A549 (cell line): ENCODE data around the gene GTF3C1. TPM values are rescaled to one million over a fixed set of nuclear protein-coding genes. Genes with fewer than 3 reads are reported as not detected.

ENCODE experiments used
- ATAC-seq, 2 experiments: fragments of 200-7000 bp in 1 of 2; fragments of >200 bp in 1 of 2; cut with Nextera tagmentation in 1 of 2; cut with Tn5 transposase in 1 of 2; 3 replicates each; pipeline versions ENCODE4 v1.8.0 to v1.9.1; 2018 to 2020; ENCODE audit warnings: mild to moderate bottlenecking in 1 of 2, moderate library complexity in 1 of 2
- CTCF ChIA-PET: fragments of 300-600 bp; sonication (Branson Sonifier 250); formaldehyde crosslinking; extraction: SDS; loops from one replicate; lab custom pipeline; 2021; ENCODE audit warnings: antibody characterized with exemption, inconsistent platforms; lab: Yijun Ruan, JAX
- POLR2A ChIA-PET: fragments of 350-600 bp; formaldehyde crosslinking; extraction: SDS; loops from one replicate; lab custom pipeline; 2021; ENCODE audit warnings: antibody characterized with exemption, inconsistent platforms; lab: Yijun Ruan, JAX
- DNase-seq, 2 experiments: peaks; one replicate each; pipeline versions ENCODE4 v3.0.0 to v3.0.0-alpha.2; 2011 to 2016; ENCODE audit warnings: low read depth in 1 of 2, low spot score in 1 of 2
- FAIRE-seq: peaks from 2 replicates; lab custom pipeline; 2011; peaks lifted over from hg19 to GRCh38; lab: Jason Lieb, UNC
- H3K27ac ChIP-seq, 2 experiments: fragments of >200 bp; sonication (Bioruptor Twin); formaldehyde crosslinking; 3 replicates each; pipeline ENCODE4 v1.5.1; 2016 to 2017
- H3K4me1 ChIP-seq: fragments of >200 bp; sonication (Bioruptor Twin); formaldehyde crosslinking; 3 replicates; pipeline ENCODE4 v1.6.1; 2016
- H3K4me2 ChIP-seq: fragments of >200 bp; sonication (Bioruptor Twin); formaldehyde crosslinking; 3 replicates; pipeline ENCODE4 v1.6.1; 2016
- H3K4me3 ChIP-seq: fragments of >200 bp; sonication (Bioruptor Twin); formaldehyde crosslinking; 3 replicates; pipeline ENCODE4 v1.5.1; 2016
- H3K9me3 ChIP-seq: fragments of >200 bp; sonication (Bioruptor Twin); formaldehyde crosslinking; 3 replicates; pipeline ENCODE4 v1.6.1; 2016
- BCL3 ChIP-seq: fragments of >200 bp; sonication (Bioruptor Twin); formaldehyde crosslinking; IDR thresholded peaks from 3 replicates; pipeline ENCODE4 v1.6.1; 2016
- CBX2 ChIP-seq: fragments of 200-600 bp; sonication (generic); IDR thresholded peaks from 2 replicates; pipeline ENCODE4 v1.6.1; 2016; ENCODE audit warnings: low read depth, mild to moderate bottlenecking, borderline replicate concordance
- E2F6 ChIP-seq: IDR thresholded peaks from 2 replicates; pipeline ENCODE4 v1.6.1; 2012; ENCODE audit warnings: low read depth, borderline replicate concordance
- ESRRA ChIP-seq: fragments of 150-350 bp; IDR thresholded peaks from 2 replicates; pipeline ENCODE4 v1.6.1; 2014; ENCODE audit warnings: mild to moderate bottlenecking, low read length, borderline replicate concordance
- FOXS1 ChIP-seq: fragments of 250-450 bp; sonication (Bioruptor Pico); IDR thresholded peaks from 2 replicates; pipeline ENCODE4 v1.5.0; 2020; ENCODE audit warnings: mild to moderate bottlenecking, moderate library complexity
- HDAC2 ChIP-seq: fragments of 200-600 bp; sonication (generic); IDR thresholded peaks from 2 replicates; pipeline ENCODE4 v1.6.1; 2016
- HOXA7 ChIP-seq: fragments of 250-450 bp; sonication (Bioruptor Pico); IDR thresholded peaks from 2 replicates; pipeline ENCODE4 v1.5.0; 2020; ENCODE audit warnings: mild to moderate bottlenecking, moderate library complexity
- HOXB13 ChIP-seq: fragments of 250-450 bp; sonication (Bioruptor Pico); IDR thresholded peaks from 2 replicates; pipeline ENCODE4 v1.5.0; 2020; ENCODE audit warnings: low read depth, mild to moderate bottlenecking, moderate library complexity
- KDM1A ChIP-seq: fragments of 200-600 bp; sonication (generic); IDR thresholded peaks from 2 replicates; pipeline ENCODE4 v1.6.1; 2016; ENCODE audit warnings: low read depth, mild to moderate bottlenecking
- MAX ChIP-seq: IDR thresholded peaks from 2 replicates; pipeline ENCODE4 v1.6.1; 2012
- NFE2L2 ChIP-seq: fragments of 150-350 bp; conservative IDR thresholded peaks from 2 replicates; pipeline ENCODE4 v1.6.1; 2014; ENCODE audit warnings: low read length
- POLR2A ChIP-seq: IDR thresholded peaks from 2 replicates; pipeline ENCODE4 v1.6.1; 2012; ENCODE audit warnings: mild to moderate bottlenecking, low read length
- RARB ChIP-seq: fragments of 250-450 bp; sonication (Bioruptor Pico); IDR thresholded peaks from 2 replicates; pipeline ENCODE4 v1.8.0; 2021; ENCODE audit warnings: mild to moderate bottlenecking, moderate library complexity
- RCOR1 ChIP-seq: fragments of 150-350 bp; IDR thresholded peaks from 2 replicates; pipeline ENCODE4 v1.6.1; 2014; ENCODE audit warnings: antibody characterized with exemption, low read length, low read depth
- SMC3 ChIP-seq: fragments of >200 bp; sonication (Bioruptor Twin); formaldehyde crosslinking; IDR thresholded peaks from 3 replicates; pipeline ENCODE4 v1.6.1; 2018; ENCODE audit warnings: inconsistent platforms
- ZFP36 ChIP-seq: fragments of 450-650 bp; IDR thresholded peaks from 2 replicates; pipeline ENCODE4 v1.6.1; 2014; ENCODE audit warnings: borderline replicate concordance; ENCODE audit not compliant: partially characterized antibody
- WGBS: methylation state at CpG from one replicate; pipeline ENCODE4 v1.1.6; 2017; ENCODE audit errors: missing lambda C conversion rate; 5-methylcytosine and 5-hydroxymethylcytosine counted together
- polyA plus RNA-seq, 4 experiments: library from polyadenylated mRNA; depleted of rRNA in 3 of 4; stranded (reverse); fragments of >200 nt; fragmentation: RNase III in 1 of 4; extraction: RNeasy Plus Mini Kit Qiagen cat#74134 plus additional on column Dnase treatment in 1 of 4; gene quantifications; 2 replicates in 3 of 4; 3 replicates in 1 of 4; pipeline ENCODE4 v1.2.3, GENCODE V29; 2011 to 2017
- TF ChIP-seq, protein P1 (sequence below): fragments of 200-600 bp; sonication (generic); IDR thresholded peaks from 2 replicates; pipeline ENCODE4 v1.6.1; 2016; ENCODE audit warnings: antibody characterized with exemption, mild to moderate bottlenecking, moderate library complexity
- TF ChIP-seq, protein P2 (sequence below): fragments of 250-450 bp; sonication (Bioruptor Pico); IDR thresholded peaks from 2 replicates; pipeline ENCODE4 v1.5.0; 2021; ENCODE audit warnings: mild to moderate bottlenecking, moderate library complexity, borderline replicate concordance
- TF ChIP-seq, protein P3 (sequence below): fragments of 150-350 bp; IDR thresholded peaks from 2 replicates; pipeline ENCODE4 v1.6.1; 2014; ENCODE audit warnings: low read depth, mild to moderate bottlenecking, low read length
- TF ChIP-seq, protein P4 (sequence below): IDR thresholded peaks from 2 replicates; pipeline ENCODE4 v1.6.1; 2012

The GTF3C1 gene
- polyA plus RNA-seq, 2 of the 4 experiments (the other 2 are of a cell fraction) = 41.6 to 54.2 TPM

DNA sequence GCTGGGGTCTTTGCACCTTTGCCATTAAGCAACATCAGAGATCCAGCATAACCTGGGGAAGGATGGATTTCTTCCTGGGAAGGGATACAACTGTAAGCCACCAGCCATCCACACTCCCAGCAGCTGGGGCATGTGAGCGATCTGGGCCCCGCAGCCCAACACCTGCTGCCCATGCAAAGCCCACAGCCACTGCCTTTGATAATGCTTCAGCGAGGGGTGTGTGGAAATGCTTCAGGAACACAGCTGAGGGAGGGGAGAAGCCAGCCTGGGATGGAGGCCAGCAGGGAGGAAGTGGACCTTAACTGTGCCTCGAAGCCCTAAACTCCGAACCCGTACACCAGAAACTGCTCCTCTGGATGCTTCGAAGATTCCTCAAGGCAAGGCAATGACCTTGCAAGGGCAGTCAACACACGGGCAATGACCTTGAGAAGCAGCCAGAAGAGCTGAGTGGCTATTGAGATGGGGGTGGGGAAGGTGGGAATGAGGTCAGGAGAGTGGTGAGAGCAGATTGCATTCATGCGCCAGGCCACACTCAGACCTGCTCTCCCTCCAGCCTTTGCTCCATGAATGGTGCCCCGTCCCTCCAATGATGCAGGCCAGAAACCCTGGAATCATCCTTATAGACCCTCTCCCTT lies 49.3 kb upstream of the GTF3C1 start:
- CTCF ChIA-PET = no interaction called here
- no peak for ATAC-seq
- no peaks in the 10 kb centered on the region for H3K4me1 ChIP-seq
- FAIRE-seq = no peak
- H3K4me3 ChIP-seq = no peak overlapping the region
- no peak for DNase-seq
- no peak overlapping the region for H3K27ac ChIP-seq
- no peak overlapping the region for H3K4me2 ChIP-seq
- WGBS = 95% methylated on average over 8 of the region's 10 CpGs
- H3K9me3 ChIP-seq = no peaks in the 10 kb centered on the region
- no peak for TF ChIP-seq MAX
- TF ChIP-seq NFE2L2 = no peak
- no peak for TF ChIP-seq KDM1A
- no peak for TF ChIP-seq RCOR1
- TF ChIP-seq HOXA7 (CRISPR knock-in tag) = no peak
- TF ChIP-seq, protein P1, sequence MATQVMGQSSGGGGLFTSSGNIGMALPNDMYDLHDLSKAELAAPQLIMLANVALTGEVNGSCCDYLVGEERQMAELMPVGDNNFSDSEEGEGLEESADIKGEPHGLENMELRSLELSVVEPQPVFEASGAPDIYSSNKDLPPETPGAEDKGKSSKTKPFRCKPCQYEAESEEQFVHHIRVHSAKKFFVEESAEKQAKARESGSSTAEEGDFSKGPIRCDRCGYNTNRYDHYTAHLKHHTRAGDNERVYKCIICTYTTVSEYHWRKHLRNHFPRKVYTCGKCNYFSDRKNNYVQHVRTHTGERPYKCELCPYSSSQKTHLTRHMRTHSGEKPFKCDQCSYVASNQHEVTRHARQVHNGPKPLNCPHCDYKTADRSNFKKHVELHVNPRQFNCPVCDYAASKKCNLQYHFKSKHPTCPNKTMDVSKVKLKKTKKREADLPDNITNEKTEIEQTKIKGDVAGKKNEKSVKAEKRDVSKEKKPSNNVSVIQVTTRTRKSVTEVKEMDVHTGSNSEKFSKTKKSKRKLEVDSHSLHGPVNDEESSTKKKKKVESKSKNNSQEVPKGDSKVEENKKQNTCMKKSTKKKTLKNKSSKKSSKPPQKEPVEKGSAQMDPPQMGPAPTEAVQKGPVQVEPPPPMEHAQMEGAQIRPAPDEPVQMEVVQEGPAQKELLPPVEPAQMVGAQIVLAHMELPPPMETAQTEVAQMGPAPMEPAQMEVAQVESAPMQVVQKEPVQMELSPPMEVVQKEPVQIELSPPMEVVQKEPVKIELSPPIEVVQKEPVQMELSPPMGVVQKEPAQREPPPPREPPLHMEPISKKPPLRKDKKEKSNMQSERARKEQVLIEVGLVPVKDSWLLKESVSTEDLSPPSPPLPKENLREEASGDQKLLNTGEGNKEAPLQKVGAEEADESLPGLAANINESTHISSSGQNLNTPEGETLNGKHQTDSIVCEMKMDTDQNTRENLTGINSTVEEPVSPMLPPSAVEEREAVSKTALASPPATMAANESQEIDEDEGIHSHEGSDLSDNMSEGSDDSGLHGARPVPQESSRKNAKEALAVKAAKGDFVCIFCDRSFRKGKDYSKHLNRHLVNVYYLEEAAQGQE = no peak
- TF ChIP-seq RARB (CRISPR knock-in tag) = no peak
- no peak for TF ChIP-seq POLR2A
- no peak for TF ChIP-seq HOXB13 (CRISPR knock-in tag)
- TF ChIP-seq, protein P2, sequence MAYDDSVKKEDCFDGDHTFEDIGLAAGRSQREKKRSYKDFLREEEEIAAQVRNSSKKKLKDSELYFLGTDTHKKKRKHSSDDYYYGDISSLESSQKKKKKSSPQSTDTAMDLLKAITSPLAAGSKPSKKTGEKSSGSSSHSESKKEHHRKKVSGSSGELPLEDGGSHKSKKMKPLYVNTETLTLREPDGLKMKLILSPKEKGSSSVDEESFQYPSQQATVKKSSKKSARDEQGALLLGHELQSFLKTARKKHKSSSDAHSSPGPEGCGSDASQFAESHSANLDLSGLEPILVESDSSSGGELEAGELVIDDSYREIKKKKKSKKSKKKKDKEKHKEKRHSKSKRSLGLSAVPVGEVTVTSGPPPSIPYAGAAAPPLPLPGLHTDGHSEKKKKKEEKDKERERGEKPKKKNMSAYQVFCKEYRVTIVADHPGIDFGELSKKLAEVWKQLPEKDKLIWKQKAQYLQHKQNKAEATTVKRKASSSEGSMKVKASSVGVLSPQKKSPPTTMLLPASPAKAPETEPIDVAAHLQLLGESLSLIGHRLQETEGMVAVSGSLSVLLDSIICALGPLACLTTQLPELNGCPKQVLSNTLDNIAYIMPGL = no peak
- TF ChIP-seq SMC3 = no peak
- TF ChIP-seq E2F6 = no peak
- no peak for TF ChIP-seq CBX2
- no peak for TF ChIP-seq FOXS1
- TF ChIP-seq, protein P3, sequence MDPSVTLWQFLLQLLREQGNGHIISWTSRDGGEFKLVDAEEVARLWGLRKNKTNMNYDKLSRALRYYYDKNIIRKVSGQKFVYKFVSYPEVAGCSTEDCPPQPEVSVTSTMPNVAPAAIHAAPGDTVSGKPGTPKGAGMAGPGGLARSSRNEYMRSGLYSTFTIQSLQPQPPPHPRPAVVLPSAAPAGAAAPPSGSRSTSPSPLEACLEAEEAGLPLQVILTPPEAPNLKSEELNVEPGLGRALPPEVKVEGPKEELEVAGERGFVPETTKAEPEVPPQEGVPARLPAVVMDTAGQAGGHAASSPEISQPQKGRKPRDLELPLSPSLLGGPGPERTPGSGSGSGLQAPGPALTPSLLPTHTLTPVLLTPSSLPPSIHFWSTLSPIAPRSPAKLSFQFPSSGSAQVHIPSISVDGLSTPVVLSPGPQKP = no peak
- no peak for TF ChIP-seq ZFP36
- TF ChIP-seq, protein P4, sequence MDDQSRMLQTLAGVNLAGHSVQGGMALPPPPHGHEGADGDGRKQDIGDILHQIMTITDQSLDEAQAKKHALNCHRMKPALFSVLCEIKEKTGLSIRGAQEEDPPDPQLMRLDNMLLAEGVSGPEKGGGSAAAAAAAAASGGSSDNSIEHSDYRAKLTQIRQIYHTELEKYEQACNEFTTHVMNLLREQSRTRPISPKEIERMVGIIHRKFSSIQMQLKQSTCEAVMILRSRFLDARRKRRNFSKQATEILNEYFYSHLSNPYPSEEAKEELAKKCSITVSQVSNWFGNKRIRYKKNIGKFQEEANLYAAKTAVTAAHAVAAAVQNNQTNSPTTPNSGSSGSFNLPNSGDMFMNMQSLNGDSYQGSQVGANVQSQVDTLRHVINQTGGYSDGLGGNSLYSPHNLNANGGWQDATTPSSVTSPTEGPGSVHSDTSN = no peak
- POLR2A ChIA-PET = no interaction called here

- FAIRE-seq = no peak
- no peak overlapping the region for H3K27ac ChIP-seq
- 90% methylated on average over 6 of the region's 6 CpGs for WGBS
- H3K4me3 ChIP-seq = no peak overlapping the region
- no peaks in the 10 kb centered on the region for H3K9me3 ChIP-seq
- H3K4me2 ChIP-seq = no peak overlapping the region
- POLR2A ChIA-PET = no interaction called here
- CTCF ChIA-PET = no interaction called here
- ATAC-seq = no peak
- no peaks in the 10 kb centered on the region for H3K4me1 ChIP-seq
- no peak for DNase-seq
- TF ChIP-seq ESRRA (no peak), HDAC2 (no peak), POLR2A (no peak), HOXA7 (CRISPR knock-in tag) (no peak), BCL3 (no peak), CBX2 (no peak)
- TF ChIP-seq, protein P2 = no peak
- TF ChIP-seq, protein P1 = no peak
Measured at GRCh38 chr16:27598220-27598619, 48.5 kb upstream of the GTF3C1 start.
